ENCODE measurements around the gene MRE11.

MRE11 gene

DNA sequence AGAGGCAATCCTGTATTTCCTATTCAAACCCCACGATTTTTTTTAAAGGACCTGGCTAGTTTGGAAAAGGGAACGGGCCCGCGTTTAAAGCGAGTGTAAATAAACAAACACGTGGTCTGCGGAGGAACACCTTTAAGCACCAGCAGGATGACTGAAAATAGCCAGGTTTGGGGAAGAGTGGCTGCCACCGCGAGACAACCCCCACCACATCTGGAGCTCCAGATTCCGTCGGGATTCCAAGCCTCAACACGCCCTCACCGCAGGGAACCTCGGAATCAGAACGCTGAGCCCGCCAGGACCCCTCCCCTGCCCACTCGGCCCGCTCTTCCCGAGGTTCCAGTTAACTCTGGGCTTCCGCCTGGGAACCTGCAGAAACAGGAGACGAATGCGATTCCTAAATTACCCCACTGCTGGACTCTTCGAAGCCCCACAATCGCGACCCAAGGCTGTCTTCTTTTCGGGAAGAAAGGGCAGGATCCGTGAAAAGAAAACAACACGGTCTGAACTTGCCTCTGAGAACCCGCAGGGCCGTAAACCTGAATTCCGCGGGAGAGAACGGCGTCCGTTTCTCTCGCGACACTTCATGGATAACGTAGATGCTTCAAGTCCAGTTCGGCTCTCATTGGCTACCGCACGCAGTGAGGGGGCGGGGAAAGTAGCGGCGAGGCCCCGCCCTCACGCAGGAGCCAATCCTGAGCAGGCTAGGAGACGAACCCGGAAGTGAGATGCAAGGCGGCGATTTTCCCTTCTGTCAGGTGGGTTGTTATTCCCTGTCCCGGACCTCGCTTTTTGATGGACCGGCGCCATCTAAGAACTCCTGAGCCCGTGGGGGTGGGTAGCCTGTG, at the start of gene MRE11, which contains the start of gene ANKRD49:
MRE11 (minus strand) TSS at position 564 of the 845 bp plus-strand sequence. CDS start 1,043 bp downstream, outside the sequence.
ANKRD49 (plus strand) TSS at position 704 of the 845 bp plus-strand sequence. CDS start 2,710 bp downstream, outside the sequence.
- DNase-seq (ENCODE audit: low spot score), result peak; percentile 96

GRCh38 chr11:94539420-94539819, 45.8 kb upstream of the MRE11 start:
- no peak for DNase-seq (ENCODE audit: low spot score)

DNA sequence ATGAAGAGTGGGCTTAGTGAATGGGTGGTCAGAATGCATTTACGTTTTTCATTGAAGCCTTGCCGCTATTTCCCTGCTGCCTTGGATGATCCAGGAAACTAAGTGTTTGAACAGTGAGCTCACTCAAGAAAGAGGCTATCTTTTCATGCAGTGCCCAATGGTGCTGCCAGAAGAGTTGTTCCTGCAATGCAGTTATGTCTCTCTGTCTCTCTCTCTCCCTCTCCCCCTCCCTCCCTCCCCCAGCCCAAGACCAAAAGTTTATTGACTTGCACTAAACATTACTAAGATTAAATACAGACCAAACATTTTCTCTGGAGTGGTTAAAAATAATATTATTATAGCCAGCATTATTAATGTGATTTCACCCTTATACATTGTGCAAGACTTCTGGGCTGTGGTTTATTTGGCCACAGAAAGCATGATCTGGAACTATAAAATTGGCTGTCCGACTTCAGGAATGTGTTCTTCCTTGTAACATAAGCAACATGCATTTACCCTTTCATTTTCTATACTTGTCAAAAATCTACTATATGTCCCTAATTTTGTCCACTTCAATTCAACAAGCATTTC, 43.5 kb upstream of the MRE11 start:
- no peak for DNase-seq (ENCODE audit: low spot score)

- no peak for DNase-seq (ENCODE audit: low spot score)
Observed at GRCh38 chr11:94536386-94536785, 42.7 kb upstream of the MRE11 start.

GRCh38 chr11:94533696-94534630, 40.3 kb upstream of the MRE11 start:
- DNase-seq (ENCODE audit: low spot score), result no peak

DNA sequence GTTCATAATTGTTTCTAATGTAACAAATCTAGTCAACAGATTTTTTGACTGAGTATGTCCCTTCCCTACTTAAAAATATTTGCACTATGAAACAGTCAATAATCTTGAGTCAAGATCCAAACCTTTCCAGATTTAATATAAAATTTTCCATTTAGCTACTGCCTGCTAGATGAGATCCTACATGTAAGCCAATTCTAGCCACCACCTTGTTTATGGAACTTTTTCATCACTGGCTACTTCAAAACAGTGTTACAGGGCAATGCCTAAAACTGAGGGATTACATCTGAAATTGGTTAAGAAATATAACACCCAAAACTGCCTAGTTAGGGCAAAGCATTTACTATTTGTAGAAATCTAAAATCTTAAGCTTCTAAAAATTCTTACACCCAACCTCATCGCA, 39.6 kb upstream of the MRE11 start:
- DNase-seq (ENCODE audit: low spot score), result no peak

GRCh38 chr11:94532211-94532610, 38.6 kb upstream of the MRE11 start:
- DNase-seq (ENCODE audit: low spot score), result no peak

DNA sequence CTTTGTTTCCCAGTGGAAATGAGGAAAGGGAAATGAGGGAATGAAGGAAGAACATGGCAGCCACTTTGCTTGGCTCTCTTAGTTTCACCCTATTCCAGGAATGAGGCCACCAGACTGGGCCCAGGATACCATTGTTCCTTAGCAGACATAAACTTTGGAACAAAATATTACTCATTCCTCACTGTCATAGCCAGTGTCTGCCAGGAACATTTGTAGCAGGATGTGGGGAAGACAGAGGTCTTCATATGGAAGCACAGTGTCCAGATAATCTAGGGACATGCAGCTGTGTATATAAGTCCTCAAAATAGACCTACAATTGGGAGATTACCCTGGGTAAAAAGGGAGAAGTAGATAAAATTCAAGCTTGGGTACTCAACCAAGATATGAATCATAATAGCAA, 34.9 kb upstream of the MRE11 start:
- no peak for DNase-seq (ENCODE audit: low spot score)

- DNase-seq (ENCODE audit: low spot score), result no peak
Observed at GRCh38 chr11:94526645-94527438, 33.2 kb upstream of the MRE11 start.

- DNase-seq (ENCODE audit: low spot score), result no peak
Observed at GRCh38 chr11:94525546-94526324, 32.1 kb upstream of the MRE11 start.

DNA sequence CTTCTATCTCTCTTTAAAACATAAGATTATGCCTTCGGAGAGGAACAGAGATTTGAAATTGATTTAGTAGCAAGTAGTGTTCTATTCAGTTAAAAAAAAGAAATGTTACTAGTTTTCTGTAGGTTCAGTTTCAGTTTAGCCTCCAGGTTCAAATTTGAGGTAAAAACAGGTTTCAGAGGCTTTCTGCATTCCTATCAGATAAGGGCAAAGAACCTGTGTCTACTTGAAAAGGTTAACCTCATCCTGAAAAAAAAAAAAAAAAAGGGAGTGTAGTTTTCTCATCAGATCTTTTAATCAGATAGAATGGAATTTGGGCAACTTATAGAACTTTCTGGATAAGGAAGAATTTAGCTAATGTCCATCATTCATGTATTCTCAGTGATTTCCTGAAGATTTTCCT, 30.7 kb upstream of the MRE11 start:
- DNase-seq (ENCODE audit: low spot score), result no peak

DNA sequence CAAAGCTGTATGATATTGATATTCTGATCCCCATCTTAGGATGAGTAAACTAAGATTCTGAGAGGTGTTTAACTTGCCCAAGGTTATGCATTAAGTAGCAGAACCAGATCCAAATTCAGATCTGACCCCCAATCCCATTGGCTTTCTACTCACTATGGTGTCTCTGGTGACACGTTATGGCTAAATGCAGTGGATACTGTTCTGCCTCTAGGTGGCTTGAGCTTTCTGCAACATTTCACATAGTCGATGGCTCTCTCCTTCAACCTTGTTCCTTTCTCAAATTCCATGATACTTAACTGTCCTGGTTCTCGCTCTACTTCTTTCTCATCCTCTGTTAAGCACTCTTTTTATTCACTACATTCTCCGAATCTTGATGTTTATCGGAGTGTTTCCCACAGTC, 28.0 kb upstream of the MRE11 start:
- DNase-seq (ENCODE audit: low spot score), result no peak

DNA sequence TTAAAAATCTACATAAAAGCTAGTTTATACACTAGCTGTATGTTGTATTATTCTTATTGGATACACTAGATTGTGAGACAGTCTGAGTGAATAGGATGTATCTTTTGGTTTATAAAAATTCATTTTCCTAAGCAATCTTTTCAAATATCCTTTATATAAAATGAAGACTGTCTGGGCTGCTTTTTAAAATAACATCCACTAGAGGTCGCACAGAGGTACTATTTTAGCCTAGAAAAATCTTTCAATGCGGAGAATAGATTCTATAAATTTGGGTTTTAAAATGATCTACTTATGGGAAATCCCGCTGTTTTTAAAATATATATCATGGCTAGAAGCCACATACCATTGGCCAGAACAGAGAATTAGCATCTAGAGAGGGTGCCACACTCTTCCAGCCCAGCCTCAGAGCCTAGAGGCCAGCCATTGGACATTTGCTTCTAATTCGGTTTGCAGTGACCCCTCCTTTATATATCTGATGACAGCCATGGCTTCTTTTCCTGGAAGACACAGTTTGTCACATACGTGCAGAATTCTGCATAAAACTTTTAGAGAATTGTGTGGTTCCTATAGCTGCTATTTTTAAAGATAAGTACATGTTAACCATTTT, 25.9 kb upstream of the MRE11 start:
- peak; percentile 21 for DNase-seq (ENCODE audit: low spot score)

GRCh38 chr11:94518300-94518699, 24.7 kb upstream of the MRE11 start:
- no peak for DNase-seq (ENCODE audit: low spot score)

DNA sequence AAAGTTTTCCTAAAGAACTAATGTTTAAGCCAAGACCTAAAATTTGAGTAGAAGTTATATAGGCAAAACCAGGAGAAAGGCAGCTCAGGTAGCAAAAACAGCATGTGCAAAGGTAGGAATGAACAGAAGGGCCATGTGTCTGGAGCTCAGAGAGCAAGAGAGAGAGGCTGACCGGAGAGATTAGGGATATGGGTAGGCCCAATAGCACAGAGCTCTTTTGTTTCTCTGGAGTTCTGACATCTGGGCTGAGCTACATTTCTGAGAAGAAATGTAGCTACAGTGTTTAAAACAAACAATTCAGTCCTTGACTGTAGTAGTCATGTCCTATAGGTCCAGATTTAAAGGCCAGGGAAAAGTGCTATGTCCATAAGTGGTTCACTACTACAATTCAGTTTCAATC, 23.1 kb upstream of the MRE11 start:
- DNase-seq (ENCODE audit: low spot score), result no peak

GRCh38 chr11:94515398-94515797, 21.8 kb upstream of the MRE11 start:
- no peak for DNase-seq (ENCODE audit: low spot score)

DNA sequence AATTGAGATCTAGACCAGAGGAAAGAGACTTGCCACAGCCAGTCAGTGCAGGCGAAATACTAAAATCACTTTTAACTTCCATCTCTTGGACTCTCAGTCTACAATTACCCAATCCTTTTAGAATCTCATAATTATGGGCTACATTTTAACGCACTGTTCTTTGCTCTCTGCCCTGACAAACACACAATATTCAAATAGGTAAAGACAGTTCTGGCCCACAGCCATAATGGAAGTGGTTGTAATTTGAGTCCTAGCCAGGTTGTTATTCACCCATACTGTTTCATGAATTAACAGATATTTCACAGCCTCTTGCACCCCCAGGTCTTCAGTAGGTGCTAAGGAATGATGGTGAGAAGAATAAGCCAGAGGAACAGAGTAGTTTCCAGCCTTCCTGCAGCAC, 19.4 kb upstream of the MRE11 start:
- DNase-seq (ENCODE audit: low spot score), result no peak

- DNase-seq (ENCODE audit: low spot score), result peak; percentile 55
Observed at GRCh38 chr11:94511932-94512781, 18.5 kb upstream of the MRE11 start, which contains the start of gene C11orf97. Gene C11orf97, plus strand, starts transcription at chr11:94512461. Its CDS starts 68 bp downstream, at chr11:94512529.

DNA sequence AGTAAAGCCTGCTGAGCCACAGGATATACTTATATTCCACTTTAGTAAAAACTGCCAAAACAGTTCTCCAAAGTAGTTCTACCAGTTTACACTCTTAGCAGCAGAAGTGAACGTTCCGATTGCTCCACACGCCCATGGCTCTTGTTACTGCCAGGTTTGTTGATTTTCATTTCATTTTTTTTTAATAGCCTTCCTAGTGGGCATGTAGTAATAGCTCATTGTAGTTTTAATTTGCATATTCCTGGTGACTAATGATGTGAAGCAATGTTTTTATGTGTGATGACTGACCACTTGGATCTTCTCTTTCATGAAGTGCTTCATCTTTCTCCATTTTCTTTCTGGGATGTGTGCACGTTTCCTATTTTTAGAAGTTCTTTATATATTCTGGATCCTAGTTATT, 13.8 kb upstream of the MRE11 start:
- no peak for DNase-seq (ENCODE audit: low spot score)
